Pancreas (tissue), 10 donors: Measurements from ENCODE around the gene NT5C. TPM values are rescaled to one million over a fixed set of nuclear protein-coding genes. Genes with fewer than 3 reads are reported as not detected.
A peak's percentile ranks its signal among the peaks of the same experiment; 100 is the strongest.

Experiments used
- ATAC-seq, 4 donors: fragments of 200-7000 bp; cut with Tn5 transposase; one replicate each; pipeline versions ENCODE4 v1.8.0 to v1.9.1; 2020; ENCODE audit warnings: mild to moderate bottlenecking in 4 of 4, moderate library complexity in 4 of 4
- DNase-seq, 6 donors: peaks; one replicate each; pipeline ENCODE4 v3.0.0-alpha.2; 2020
- FAIRE-seq: peaks from 2 replicates; lab custom pipeline; 2012; peaks lifted over from hg19 to GRCh38; lab: Jason Lieb, UNC
- H3K27ac ChIP-seq, 4 donors: fragments of 200-600 bp; sonication (generic); 1 replicate in 3 of 4; 2 replicates in 1 of 4; pipeline versions ENCODE4 v1.5.0 to v1.8.0; 2020
- H3K27me3 ChIP-seq, 4 donors: fragments of 200-600 bp; one replicate each; pipeline ENCODE4 v1.8.0; 2021
- H3K36me3 ChIP-seq, 3 donors: fragments of 200-600 bp; sonication (generic) in 1 of 3; one replicate each; pipeline versions ENCODE4 v1.5.0 to v1.8.0; 2020 to 2021
- H3K4me1 ChIP-seq, 3 donors: fragments of 200-600 bp; one replicate each; pipeline ENCODE4 v1.8.0; 2021
- H3K4me3 ChIP-seq, 4 donors: fragments of 200-600 bp; sonication (generic) in 2 of 4; one replicate each; pipeline versions ENCODE4 v1.5.0 to v1.8.0; 2020 to 2021
- H3K9me3 ChIP-seq, 4 donors: fragments of 200-600 bp; one replicate each; pipeline ENCODE4 v1.8.0; 2021
- CTCF ChIP-seq, 4 donors: fragments of 200-600 bp; sonication (generic) in 3 of 4; IDR thresholded peaks; one replicate each; pipeline versions ENCODE4 v1.5.0 to v1.8.0; 2021; ENCODE audit warnings: antibody characterized with exemption in 4 of 4
- WGBS, 2 donors: extraction: QIAGEN DNeasy Blood & Tissue Kit; methylation state at CpG; one replicate each; pipeline ENCODE4 v1.1.7; 2013; 5-methylcytosine and 5-hydroxymethylcytosine counted together
- intact Hi-C, 3 donors: fragments of 100-400 bp; cut with DNase I; formaldehyde crosslinking; loops; one replicate each; pipeline versions ENCODE4 v1.11.1 to v1.14.2; 2022
- polyA plus RNA-seq, 2 donors: library from polyadenylated mRNA; stranded (reverse); fragments of 200-250 nt; gene quantifications; one replicate each; pipeline ENCODE4 v1.2.3, GENCODE V29; 2013
- total RNA-seq, 6 donors: library from RNA; stranded (reverse); fragmentation: NEBNext Ultra II Directional in 4 of 6; extraction: Animal tissue kit (Norgen Biotek cat#: 25700) in 4 of 6; gene quantifications; one replicate each; pipeline versions ENCODE4 v1.2.1 to v1.2.4, GENCODE V29; 2021 to 2023
- donor health status: healthy with polysubstance abuse.
- donor health status: DM: no; HTN: no; CAD: no; lungs with moderate emphysema.
- donor health status: DM: no; HTN: no; CAD: no.
- donor health status: control.
- donor health status: control.
- donor health status: Bipolar disorder and iron deficiency.
- donor health status: DM: yes; HTN: yes; CAD: no.
- donor health status: DM: no; HTN: no; CAD: no.
- donor health status: DM: no; HTN: no; CAD: no.
- donor health status: DM: yes; HTN: yes; CAD: no.

NT5C gene
- total and polyA plus RNA-seq, 8 donors: 14.4 to 76.3 (median 21.8) TPM

DNA sequence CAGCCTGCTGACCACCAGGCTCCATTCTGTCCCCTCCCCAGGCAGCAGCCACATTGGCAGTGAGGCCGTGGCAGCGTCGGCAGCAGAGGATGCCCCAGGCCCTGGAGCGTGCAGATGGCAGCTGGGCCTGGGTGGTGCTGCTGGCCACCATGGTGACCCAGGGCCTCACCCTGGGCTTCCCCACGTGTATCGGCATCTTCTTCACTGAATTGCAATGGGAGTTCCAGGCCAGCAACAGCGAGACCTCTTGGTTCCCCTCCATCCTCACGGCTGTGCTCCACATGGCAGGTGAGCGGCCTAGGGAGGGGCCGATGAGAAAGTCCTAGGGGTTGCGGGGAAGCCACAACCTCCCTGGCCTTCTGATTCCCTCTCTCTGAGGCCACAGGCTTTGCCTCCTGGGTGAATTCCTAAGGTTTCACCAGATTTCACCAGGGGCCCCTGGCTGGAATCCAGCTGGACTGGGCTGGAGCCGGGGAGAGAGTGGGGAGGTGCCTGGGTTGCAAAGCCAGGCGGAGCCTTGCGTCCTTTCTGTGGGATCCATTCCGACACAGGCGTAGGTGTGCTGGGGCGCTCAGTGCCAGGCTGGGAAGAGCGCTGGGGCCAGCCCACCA lies 37.9 kb downstream of the NT5C start:
- no peak for TF ChIP-seq CTCF (IDR thresholded peaks at IDR 0.05)
- Histone ChIP-seq H3K27ac (no peak overlapping the region), H3K4me1 (no peaks in the 10 kb centered on the region), H3K4me3 (no peak overlapping the region), H3K36me3 (no peaks in the 10 kb centered on the region), H3K27me3 (no peaks in the 10 kb centered on the region), H3K9me3 (no peaks in the 10 kb centered on the region)
- FAIRE-seq (no peak), DNase-seq (no peak), ATAC-seq (no peak)
- intact Hi-C loops: no loop called here
- 83 to 87% methylated on average over 18 of the region's 18 CpGs for WGBS, 2 donors

- H3K4me3 ChIP-seq: no peak overlapping the region
- no peak for ATAC-seq
- DNase-seq: no peak
These were observed 39.7 kb downstream of the NT5C start for GRCh38 chr17:75091855-75092327.

DNA sequence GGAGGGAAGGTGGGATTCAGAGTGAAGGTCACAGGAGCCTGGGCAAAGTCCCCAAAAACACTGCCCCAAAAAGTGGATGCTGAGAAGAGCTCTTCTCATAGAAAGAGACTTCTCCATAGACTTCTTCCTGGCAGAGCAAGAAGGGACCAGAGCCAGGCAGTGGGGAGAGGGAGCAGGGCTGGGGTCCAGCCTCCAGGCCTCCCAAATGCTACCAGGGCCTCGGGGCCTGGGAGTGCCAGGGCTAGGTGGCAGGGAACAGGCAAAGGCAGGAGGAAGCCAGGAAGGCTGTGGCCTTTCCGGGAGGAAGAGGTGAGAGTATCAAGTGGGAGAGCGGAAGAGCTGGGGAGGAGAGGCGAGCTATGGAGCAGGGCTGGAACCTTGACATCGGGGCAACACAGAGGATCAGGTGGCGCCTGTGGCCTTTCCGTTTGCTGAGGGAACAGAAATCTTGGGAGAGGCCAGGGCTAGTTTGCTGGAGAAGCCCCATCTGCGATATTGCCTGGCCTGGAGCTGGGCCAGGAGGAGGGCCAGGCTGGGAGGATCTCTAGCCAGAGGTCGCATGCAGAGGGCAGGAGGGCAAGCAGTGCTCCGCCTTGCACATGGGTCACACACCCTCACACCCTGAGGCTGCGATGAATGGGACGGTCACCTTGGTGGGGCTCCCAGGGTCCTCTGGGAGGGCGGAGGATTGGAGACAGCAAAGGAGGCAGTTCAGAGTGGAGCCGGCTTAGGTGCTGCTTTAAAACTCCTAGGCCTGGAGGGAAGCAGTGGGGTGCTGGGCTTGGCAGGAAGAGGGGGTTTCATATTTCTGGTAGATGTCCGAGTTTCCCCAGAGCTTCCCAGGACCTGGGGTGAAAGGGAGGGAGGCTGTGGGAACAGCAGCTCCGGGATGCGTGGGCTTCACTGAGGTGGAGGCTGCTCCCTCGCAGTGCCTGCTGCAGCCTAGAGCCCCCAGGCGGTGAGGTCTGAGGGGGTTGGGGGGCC lies 40.4 kb downstream of the NT5C start:
- 56 to 59% methylated on average over 18 to 19 of the region's 19 CpGs for WGBS, 2 donors
- no peaks in the 10 kb centered on the region for H3K9me3 ChIP-seq
- H3K36me3 ChIP-seq: no peaks in the 10 kb centered on the region
- no peaks in the 10 kb centered on the region for H3K4me1 ChIP-seq
- no peak overlapping the region for H3K4me3 ChIP-seq
- H3K27me3 ChIP-seq: no peaks in the 10 kb centered on the region
- intact Hi-C loops: no loop called here
- ATAC-seq: no peak
- TF ChIP-seq CTCF (IDR thresholded peaks at IDR 0.05): no peak
- no peak for FAIRE-seq
- no peak for DNase-seq
- peak overlapping the region in 2 of 4 donors; percentile 0 to 28 for H3K27ac ChIP-seq

More at GRCh38 chr17:75091855-75092327, 39.7 kb downstream of the NT5C start:
- no peak for TF ChIP-seq CTCF (IDR thresholded peaks at IDR 0.05)
- intact Hi-C loops: no loop called here
- no peak overlapping the region for H3K27ac ChIP-seq
- H3K4me1 ChIP-seq: no peaks in the 10 kb centered on the region
- 71 to 79% methylated on average over 10 of the region's 10 CpGs for WGBS, 2 donors
- no peaks in the 10 kb centered on the region for H3K27me3 ChIP-seq
- no peaks in the 10 kb centered on the region for H3K36me3 ChIP-seq
- FAIRE-seq: no peak
- H3K9me3 ChIP-seq: no peaks in the 10 kb centered on the region

- Histone ChIP-seq H3K4me1 (no peaks in the 10 kb centered on the region), H3K4me3 (peak overlapping the region in 3 of 4 donors; percentile 15 to 48 (median 35)), H3K9me3 (no peaks in the 10 kb centered on the region), H3K36me3 (no peaks in the 10 kb centered on the region), H3K27ac (peak overlapping the region; percentile 59 to 83 (median 76)), H3K27me3 (no peaks in the 10 kb centered on the region)
- DNase-seq (no peak), ATAC-seq (peak in 2 of 4 donors; percentile 14 to 23), FAIRE-seq (no peak)
- WGBS, 2 donors: 78 to 81% methylated on average over 11 of the region's 11 CpGs
- no peak for TF ChIP-seq CTCF (IDR thresholded peaks at IDR 0.05)
- intact Hi-C loops: no loop called here
These were observed 42.8 kb downstream of the NT5C start for GRCh38 chr17:75088465-75089417.
